Neural cell (in vitro differentiated cells): ENCODE measurements around the gene CELSR2. TPM values are rescaled to one million over a fixed set of nuclear protein-coding genes. Genes with fewer than 3 reads are reported as not detected.
A peak's percentile ranks its signal among the peaks of the same experiment; 100 is the strongest.

Experiments used
- H2AFZ ChIP-seq: fragments of 200-600, 300-800 bp; sonication (generic), shearing (Covaris generic); 2 replicates; pipeline ENCODE4 v1.6.0; 2014; ENCODE audit warnings: low read depth, mild to moderate bottlenecking, antibody characterized with exemption, low read length, moderate library complexity
- H3F3A ChIP-seq: fragments of 200-600 bp; shearing (Covaris generic); 2 replicates; pipeline ENCODE4 v1.6.1; 2016; ENCODE audit warnings: mild to moderate bottlenecking, moderate library complexity, mixed read lengths, antibody characterized with exemption, low read length; ENCODE audit not compliant: insufficient read depth, poor library complexity, severe bottlenecking
- H3K27ac ChIP-seq: fragments of 200-600, 300-800 bp; sonication (generic), shearing (Covaris generic); 2 replicates; pipeline ENCODE4 v1.5.1; 2014; ENCODE audit warnings: mild to moderate bottlenecking, low read length, moderate library complexity
- H3K27me3 ChIP-seq: fragments of 300-800, 200-600 bp; sonication (generic), shearing (Covaris generic); 2 replicates; pipeline ENCODE4 v1.6.0; 2014; ENCODE audit warnings: mild to moderate bottlenecking, low read depth, low read length, moderate library complexity; ENCODE audit not compliant: insufficient read depth
- H3K36me3 ChIP-seq: fragments of 300-800, 200-600 bp; sonication (generic), shearing (Covaris generic); 2 replicates; pipeline ENCODE4 v1.5.1; 2014; ENCODE audit warnings: mild to moderate bottlenecking, antibody characterized with exemption, low read length, moderate library complexity; ENCODE audit not compliant: insufficient read depth
- H3K4me2 ChIP-seq: fragments of 300-800, 200-600 bp; sonication (generic), shearing (Covaris generic); 2 replicates; pipeline ENCODE4 v1.6.0; 2014; ENCODE audit warnings: mild to moderate bottlenecking, low read length
- H3K4me3 ChIP-seq: fragments of 300-800, 200-600 bp; sonication (generic), shearing (Covaris generic); 2 replicates; pipeline ENCODE4 v1.5.1; 2014; ENCODE audit warnings: mild to moderate bottlenecking, low read length, moderate library complexity
- H3K79me2 ChIP-seq: fragments of 200-600 bp; shearing (Covaris generic); replicated peaks from 2 replicates; pipeline ENCODE4 v1.6.0; 2014; ENCODE audit warnings: mild to moderate bottlenecking, low read length, moderate library complexity; ENCODE audit not compliant: insufficient read depth
- H3K9ac ChIP-seq: fragments of 300-800, 200-600 bp; sonication (generic), shearing (Covaris generic); 2 replicates; pipeline ENCODE4 v1.6.1; 2016; ENCODE audit warnings: mild to moderate bottlenecking, low read length, mixed read lengths
- H3K9me2 ChIP-seq: fragments of 200-600 bp; shearing (Covaris generic); 2 replicates; pipeline ENCODE4 v1.6.1; 2016; ENCODE audit warnings: mild to moderate bottlenecking, low read length, mixed read lengths; ENCODE audit not compliant: insufficient read depth
- H3K9me3 ChIP-seq: fragments of 200-600, 300-800 bp; sonication (generic), shearing (Covaris generic); 2 replicates; pipeline ENCODE4 v1.6.1; 2016; ENCODE audit warnings: mild to moderate bottlenecking, mixed run types, low read length, moderate library complexity, mixed read lengths
- H4K20me1 ChIP-seq: fragments of 200-600 bp; shearing (Covaris generic); 2 replicates; pipeline ENCODE4 v1.6.1; 2016; ENCODE audit warnings: mild to moderate bottlenecking, mixed run types; ENCODE audit not compliant: insufficient read depth
- EP300 ChIP-seq: fragments of 450-650 bp; conservative IDR thresholded peaks from 2 replicates; pipeline ENCODE4 v1.6.1; 2014; ENCODE audit warnings: antibody characterized with exemption, mild to moderate bottlenecking, moderate library complexity; ENCODE audit not compliant: poor library complexity, severe bottlenecking
- EZH2 ChIP-seq: fragments of 200-600, 300-800 bp; shearing (Covaris generic), sonication (generic); IDR thresholded peaks from 2 replicates; pipeline ENCODE4 v1.6.1; 2014; ENCODE audit warnings: antibody characterized with exemption, low read length, borderline replicate concordance, mild to moderate bottlenecking; ENCODE audit not compliant: insufficient read depth, poor library complexity, severe bottlenecking
- MXI1 ChIP-seq: fragments of 450-650 bp; conservative IDR thresholded peaks from 2 replicates; pipeline ENCODE4 v1.6.1; 2014; ENCODE audit warnings: antibody characterized with exemption, mild to moderate bottlenecking; ENCODE audit not compliant: poor library complexity, severe bottlenecking
- POLR2AphosphoS5 ChIP-seq: IDR thresholded peaks from 2 replicates; pipeline ENCODE4 v1.6.1; 2012
- RAD21 ChIP-seq: fragments of 450-650 bp; conservative IDR thresholded peaks from 2 replicates; pipeline ENCODE4 v1.6.1; 2014; ENCODE audit warnings: antibody characterized with exemption, mild to moderate bottlenecking, moderate library complexity
- SMC3 ChIP-seq: fragments of 450-650 bp; conservative IDR thresholded peaks from 2 replicates; pipeline ENCODE4 v1.6.1; 2014; ENCODE audit warnings: antibody characterized with exemption, mild to moderate bottlenecking, moderate library complexity; ENCODE audit not compliant: poor library complexity
- TAF1 ChIP-seq: IDR thresholded peaks from 2 replicates; pipeline ENCODE4 v1.6.1; 2012; ENCODE audit warnings: low read depth
- polyA plus RNA-seq: library from polyadenylated mRNA; depleted of rRNA; stranded (reverse); fragments of >200 nt; gene quantifications from 2 replicates; pipeline ENCODE4 v1.2.3, GENCODE V29; 2014
- TF ChIP-seq, protein P1 (sequence below): fragments of 450-650 bp; IDR thresholded peaks from 2 replicates; pipeline ENCODE4 v1.5.1; 2014; ENCODE audit warnings: antibody characterized with exemption, mild to moderate bottlenecking, moderate library complexity; ENCODE audit not compliant: poor library complexity, severe bottlenecking
- TF ChIP-seq, protein P2 (sequence below): IDR thresholded peaks from 2 replicates; pipeline ENCODE4 v1.6.1; 2012; ENCODE audit warnings: borderline replicate concordance

The CELSR2 gene
- polyA plus RNA-seq, 1 donor from 2014 or later = 7.9 TPM

DNA sequence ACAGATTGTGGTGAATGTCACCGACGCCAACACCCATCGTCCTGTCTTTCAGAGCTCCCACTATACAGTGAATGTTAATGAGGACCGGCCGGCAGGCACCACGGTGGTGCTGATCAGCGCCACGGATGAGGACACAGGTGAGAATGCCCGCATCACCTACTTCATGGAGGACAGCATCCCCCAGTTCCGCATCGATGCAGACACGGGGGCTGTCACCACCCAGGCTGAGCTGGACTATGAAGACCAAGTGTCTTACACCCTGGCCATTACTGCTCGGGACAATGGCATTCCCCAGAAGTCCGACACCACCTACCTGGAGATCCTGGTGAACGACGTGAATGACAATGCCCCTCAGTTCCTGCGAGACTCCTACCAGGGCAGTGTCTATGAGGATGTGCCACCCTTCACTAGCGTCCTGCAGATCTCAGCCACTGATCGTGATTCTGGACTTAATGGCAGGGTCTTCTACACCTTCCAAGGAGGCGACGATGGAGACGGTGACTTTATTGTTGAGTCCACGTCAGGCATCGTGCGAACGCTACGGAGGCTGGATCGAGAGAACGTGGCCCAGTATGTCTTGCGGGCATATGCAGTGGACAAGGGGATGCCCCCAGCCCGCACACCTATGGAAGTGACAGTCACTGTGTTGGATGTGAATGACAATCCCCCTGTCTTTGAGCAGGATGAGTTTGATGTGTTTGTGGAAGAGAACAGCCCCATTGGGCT, 3.0 kb downstream of the CELSR2 start:
- Histone ChIP-seq H3K9me3 (no peaks in the 10 kb centered on the region), H4K20me1 (no peaks in the 10 kb centered on the region), H3K9ac (no peak overlapping the region), H3K27me3 (no peaks in the 10 kb centered on the region), H3K4me3 (peak overlapping the region; percentile 75), H2AFZ (no peak overlapping the region), H3K9me2 (no peaks in the 10 kb centered on the region), H3K36me3 (peaks cover 12% of the 10 kb centered on the region), H3F3A (no peaks in the 10 kb centered on the region), H3K27ac (no peak overlapping the region), H3K79me2 (peaks cover 66% of the 10 kb centered on the region), H3K4me2 (no peak overlapping the region)
- TF ChIP-seq TAF1 = no peak
- TF ChIP-seq, protein P1, sequence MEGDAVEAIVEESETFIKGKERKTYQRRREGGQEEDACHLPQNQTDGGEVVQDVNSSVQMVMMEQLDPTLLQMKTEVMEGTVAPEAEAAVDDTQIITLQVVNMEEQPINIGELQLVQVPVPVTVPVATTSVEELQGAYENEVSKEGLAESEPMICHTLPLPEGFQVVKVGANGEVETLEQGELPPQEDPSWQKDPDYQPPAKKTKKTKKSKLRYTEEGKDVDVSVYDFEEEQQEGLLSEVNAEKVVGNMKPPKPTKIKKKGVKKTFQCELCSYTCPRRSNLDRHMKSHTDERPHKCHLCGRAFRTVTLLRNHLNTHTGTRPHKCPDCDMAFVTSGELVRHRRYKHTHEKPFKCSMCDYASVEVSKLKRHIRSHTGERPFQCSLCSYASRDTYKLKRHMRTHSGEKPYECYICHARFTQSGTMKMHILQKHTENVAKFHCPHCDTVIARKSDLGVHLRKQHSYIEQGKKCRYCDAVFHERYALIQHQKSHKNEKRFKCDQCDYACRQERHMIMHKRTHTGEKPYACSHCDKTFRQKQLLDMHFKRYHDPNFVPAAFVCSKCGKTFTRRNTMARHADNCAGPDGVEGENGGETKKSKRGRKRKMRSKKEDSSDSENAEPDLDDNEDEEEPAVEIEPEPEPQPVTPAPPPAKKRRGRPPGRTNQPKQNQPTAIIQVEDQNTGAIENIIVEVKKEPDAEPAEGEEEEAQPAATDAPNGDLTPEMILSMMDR = no peak
- TF ChIP-seq MXI1 = no peak
- no peak for TF ChIP-seq RAD21
- no peak for TF ChIP-seq POLR2AphosphoS5
- no peak for TF ChIP-seq SMC3
- TF ChIP-seq, protein P2, sequence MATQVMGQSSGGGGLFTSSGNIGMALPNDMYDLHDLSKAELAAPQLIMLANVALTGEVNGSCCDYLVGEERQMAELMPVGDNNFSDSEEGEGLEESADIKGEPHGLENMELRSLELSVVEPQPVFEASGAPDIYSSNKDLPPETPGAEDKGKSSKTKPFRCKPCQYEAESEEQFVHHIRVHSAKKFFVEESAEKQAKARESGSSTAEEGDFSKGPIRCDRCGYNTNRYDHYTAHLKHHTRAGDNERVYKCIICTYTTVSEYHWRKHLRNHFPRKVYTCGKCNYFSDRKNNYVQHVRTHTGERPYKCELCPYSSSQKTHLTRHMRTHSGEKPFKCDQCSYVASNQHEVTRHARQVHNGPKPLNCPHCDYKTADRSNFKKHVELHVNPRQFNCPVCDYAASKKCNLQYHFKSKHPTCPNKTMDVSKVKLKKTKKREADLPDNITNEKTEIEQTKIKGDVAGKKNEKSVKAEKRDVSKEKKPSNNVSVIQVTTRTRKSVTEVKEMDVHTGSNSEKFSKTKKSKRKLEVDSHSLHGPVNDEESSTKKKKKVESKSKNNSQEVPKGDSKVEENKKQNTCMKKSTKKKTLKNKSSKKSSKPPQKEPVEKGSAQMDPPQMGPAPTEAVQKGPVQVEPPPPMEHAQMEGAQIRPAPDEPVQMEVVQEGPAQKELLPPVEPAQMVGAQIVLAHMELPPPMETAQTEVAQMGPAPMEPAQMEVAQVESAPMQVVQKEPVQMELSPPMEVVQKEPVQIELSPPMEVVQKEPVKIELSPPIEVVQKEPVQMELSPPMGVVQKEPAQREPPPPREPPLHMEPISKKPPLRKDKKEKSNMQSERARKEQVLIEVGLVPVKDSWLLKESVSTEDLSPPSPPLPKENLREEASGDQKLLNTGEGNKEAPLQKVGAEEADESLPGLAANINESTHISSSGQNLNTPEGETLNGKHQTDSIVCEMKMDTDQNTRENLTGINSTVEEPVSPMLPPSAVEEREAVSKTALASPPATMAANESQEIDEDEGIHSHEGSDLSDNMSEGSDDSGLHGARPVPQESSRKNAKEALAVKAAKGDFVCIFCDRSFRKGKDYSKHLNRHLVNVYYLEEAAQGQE = no peak
- no peak for TF ChIP-seq EZH2
- TF ChIP-seq EP300 = no peak

GRCh38 chr1:109252893-109253802, 3.8 kb downstream of the CELSR2 start:
- no peak overlapping the region for H2AFZ ChIP-seq
- peaks cover 66% of the 10 kb centered on the region for H3K79me2 ChIP-seq
- H3K9me2 ChIP-seq = no peaks in the 10 kb centered on the region
- H3K27me3 ChIP-seq = no peaks in the 10 kb centered on the region
- H3F3A ChIP-seq = no peaks in the 10 kb centered on the region
- peak overlapping the region; percentile 97 for H3K4me2 ChIP-seq
- H3K9ac ChIP-seq = peak overlapping the region; percentile 76
- peaks cover 12% of the 10 kb centered on the region for H3K36me3 ChIP-seq
- H3K9me3 ChIP-seq = no peaks in the 10 kb centered on the region
- TF ChIP-seq POLR2AphosphoS5 = peak; percentile 12
- TF ChIP-seq, protein P1 = no peak
- H4K20me1 ChIP-seq = no peaks in the 10 kb centered on the region
- H3K4me3 ChIP-seq = peak overlapping the region; percentile 75
- H3K27ac ChIP-seq = peak overlapping the region; percentile 70
